ENCODE data around the gene JAKMIP2.

JAKMIP2 gene

GRCh38 chr5:147673266-147673665 is 109.3 kb downstream of the JAKMIP2 start:
- TF ChIP-seq MAX (IDR thresholded peaks at IDR 0.05): no peak
- no peak for TF ChIP-seq TEAD4 (IDR thresholded peaks at IDR 0.05)
- no peak for TF ChIP-seq YY1 (IDR thresholded peaks at IDR 0.05; ENCODE audit: low read depth)
- no peak for TF ChIP-seq REST (IDR thresholded peaks at IDR 0.05; ENCODE audit: low read depth)
- TF ChIP-seq FOXM1 (IDR thresholded peaks at IDR 0.05; ENCODE audit: borderline replicate concordance, low read depth): no peak
- no peak for TF ChIP-seq ZBTB7A (IDR thresholded peaks at IDR 0.05; ENCODE audit: low read depth)
- TF ChIP-seq EGR1 (IDR thresholded peaks at IDR 0.05): no peak
- no peak for TF ChIP-seq RAD21 (IDR thresholded peaks at IDR 0.05; ENCODE audit: low read depth)
- TF ChIP-seq TCF12 (IDR thresholded peaks at IDR 0.05; ENCODE audit: low read depth): no peak
- TF ChIP-seq CEBPB (IDR thresholded peaks at IDR 0.05): no peak
- TF ChIP-seq NFIC (IDR thresholded peaks at IDR 0.05): no peak
- TF ChIP-seq TAF1 (IDR thresholded peaks at IDR 0.05; ENCODE audit: low read depth): no peak

- no peak for TF ChIP-seq RAD21 (IDR thresholded peaks at IDR 0.05; ENCODE audit: low read depth)
- TF ChIP-seq TAF1 (IDR thresholded peaks at IDR 0.05; ENCODE audit: low read depth): no peak
Measured at GRCh38 chr5:147671365-147671764, 111.2 kb downstream of the JAKMIP2 start.

- no peak for TF ChIP-seq TAF1 (IDR thresholded peaks at IDR 0.05; ENCODE audit: low read depth)
- no peak for TF ChIP-seq YY1 (IDR thresholded peaks at IDR 0.05; ENCODE audit: low read depth)
- TF ChIP-seq ZBTB7A (IDR thresholded peaks at IDR 0.05; ENCODE audit: low read depth): no peak
- no peak for TF ChIP-seq EP300 (IDR thresholded peaks at IDR 0.05; ENCODE audit: borderline replicate concordance)
- no peak for TF ChIP-seq TEAD4 (IDR thresholded peaks at IDR 0.05)
- no peak for TF ChIP-seq NFIC (IDR thresholded peaks at IDR 0.05)
- no peak for TF ChIP-seq MAX (IDR thresholded peaks at IDR 0.05)
- TF ChIP-seq REST (IDR thresholded peaks at IDR 0.05; ENCODE audit: low read depth): no peak
- no peak for TF ChIP-seq CREB1 (IDR thresholded peaks at IDR 0.05; ENCODE audit: low read depth)
- no peak for TF ChIP-seq TCF12 (IDR thresholded peaks at IDR 0.05; ENCODE audit: low read depth)
- no peak for TF ChIP-seq USF1 (IDR thresholded peaks at IDR 0.05)
- no peak for TF ChIP-seq FOXM1 (IDR thresholded peaks at IDR 0.05; ENCODE audit: borderline replicate concordance, low read depth)
- TF ChIP-seq CEBPB (IDR thresholded peaks at IDR 0.05): no peak
- TF ChIP-seq EGR1 (IDR thresholded peaks at IDR 0.05): no peak
Measured at GRCh38 chr5:147670815-147671214, 111.7 kb downstream of the JAKMIP2 start.

- TF ChIP-seq FOXM1 (IDR thresholded peaks at IDR 0.05; ENCODE audit: borderline replicate concordance, low read depth): no peak
- no peak for TF ChIP-seq ZBTB7A (IDR thresholded peaks at IDR 0.05; ENCODE audit: low read depth)
- TF ChIP-seq YY1 (IDR thresholded peaks at IDR 0.05; ENCODE audit: low read depth): no peak
- no peak for TF ChIP-seq NFIC (IDR thresholded peaks at IDR 0.05)
- no peak for TF ChIP-seq TAF1 (IDR thresholded peaks at IDR 0.05; ENCODE audit: low read depth)
- no peak for TF ChIP-seq TCF12 (IDR thresholded peaks at IDR 0.05; ENCODE audit: low read depth)
- no peak for TF ChIP-seq MAX (IDR thresholded peaks at IDR 0.05)
- no peak for TF ChIP-seq RAD21 (IDR thresholded peaks at IDR 0.05; ENCODE audit: low read depth)
- TF ChIP-seq USF1 (IDR thresholded peaks at IDR 0.05): no peak
- no peak for TF ChIP-seq TEAD4 (IDR thresholded peaks at IDR 0.05)
- no peak for TF ChIP-seq CEBPB (IDR thresholded peaks at IDR 0.05)
- TF ChIP-seq EGR1 (IDR thresholded peaks at IDR 0.05): no peak
- no peak for TF ChIP-seq EP300 (IDR thresholded peaks at IDR 0.05; ENCODE audit: borderline replicate concordance)
- no peak for TF ChIP-seq CREB1 (IDR thresholded peaks at IDR 0.05; ENCODE audit: low read depth)
- no peak for TF ChIP-seq REST (IDR thresholded peaks at IDR 0.05; ENCODE audit: low read depth)
Measured at GRCh38 chr5:147669169-147669869, 113.2 kb downstream of the JAKMIP2 start.

Measured in Ishikawa (cell line).